ENCODE data around the gene NCBP2L. TPM values are rescaled to one million over a fixed set of nuclear protein-coding genes. Genes with fewer than 3 reads are reported as not detected.

NCBP2L gene
- total and polyA plus RNA-seq, 3 donors from 2014 or later: 4.5 TPM; not detected in 2

GRCh38 chrX:107748506-107748905 is 29.0 kb upstream of the NCBP2L start:
- H3K36me3 ChIP-seq (ENCODE audit: low read depth, missing control alignments): no peaks in the 10 kb centered on the region
- H3K27ac ChIP-seq: peak overlapping the region; percentile 18 to 64
- H3K4me1 ChIP-seq: peaks cover 9% of the 10 kb centered on the region
- no peak for DNase-seq
- TF ChIP-seq CTCF (IDR thresholded peaks at IDR 0.05) (no peak), POLR2A (IDR thresholded peaks at IDR 0.05) (no peak)
- H3K4me3 ChIP-seq: no peak overlapping the region
- no peaks in the 10 kb centered on the region for H3K27me3 ChIP-seq
- no peaks in the 10 kb centered on the region for H3K9me3 ChIP-seq
- intact Hi-C loops (cut with DNase I; ENCODE audit: low total_unique reads): loop anchor here (10.0 kb wide), 1 partner anchor 74 kb away; no protein-coding TSS in a partner anchor
- 64 to 67% methylated on average over 5 to 6 of the region's 6 CpGs for WGBS, 2 donors

- Histone ChIP-seq H3K36me3 (ENCODE audit: low read depth, missing control alignments) (no peaks in the 10 kb centered on the region), H3K27me3 (no peaks in the 10 kb centered on the region), H3K9me3 (no peaks in the 10 kb centered on the region), H3K4me1 (peaks cover 9% of the 10 kb centered on the region), H3K27ac (no peak overlapping the region), H3K4me3 (no peak overlapping the region)
- WGBS, 2 donors: 93 to 94% methylated on average over 5 to 6 of the region's 6 CpGs
- no peak for DNase-seq
- TF ChIP-seq CTCF (IDR thresholded peaks at IDR 0.05): no peak
- TF ChIP-seq POLR2A (IDR thresholded peaks at IDR 0.05): no peak
- intact Hi-C loops (cut with DNase I; ENCODE audit: low total_unique reads): no loop called here
Measured at GRCh38 chrX:107750263-107750662, 27.3 kb upstream of the NCBP2L start.

- WGBS, 2 donors: 79 to 80% methylated on average over 7 of the region's 7 CpGs
- Histone ChIP-seq H3K4me3 (no peak overlapping the region), H3K9me3 (no peaks in the 10 kb centered on the region), H3K27me3 (no peaks in the 10 kb centered on the region), H3K36me3 (ENCODE audit: low read depth, missing control alignments) (no peaks in the 10 kb centered on the region), H3K27ac (no peak overlapping the region), H3K4me1 (peaks cover 9% of the 10 kb centered on the region)
- TF ChIP-seq CTCF (IDR thresholded peaks at IDR 0.05): no peak
- no peak for TF ChIP-seq POLR2A (IDR thresholded peaks at IDR 0.05)
- intact Hi-C loops (cut with DNase I; ENCODE audit: low total_unique reads): no loop called here
- no peak for DNase-seq
Measured at GRCh38 chrX:107750861-107751445, 26.6 kb upstream of the NCBP2L start.

GRCh38 chrX:107752043-107752442 is 25.5 kb upstream of the NCBP2L start:
- Histone ChIP-seq H3K36me3 (ENCODE audit: low read depth, missing control alignments) (no peaks in the 10 kb centered on the region), H3K4me1 (peaks cover 9% of the 10 kb centered on the region), H3K4me3 (no peak overlapping the region), H3K27me3 (no peaks in the 10 kb centered on the region), H3K9me3 (no peaks in the 10 kb centered on the region), H3K27ac (no peak overlapping the region)
- TF ChIP-seq POLR2A (IDR thresholded peaks at IDR 0.05) (no peak), CTCF (IDR thresholded peaks at IDR 0.05) (no peak)
- WGBS, 2 donors: 60 to 65% methylated on average over 2 to 3 of the region's 3 CpGs
- intact Hi-C loops (cut with DNase I; ENCODE audit: low total_unique reads): no loop called here
- DNase-seq: no peak

GRCh38 chrX:107752714-107753113 is 24.8 kb upstream of the NCBP2L start:
- 73 to 100% methylated on average over 1 to 3 of the region's 3 CpGs for WGBS, 2 donors
- Histone ChIP-seq H3K36me3 (ENCODE audit: low read depth, missing control alignments) (no peaks in the 10 kb centered on the region), H3K4me3 (no peak overlapping the region), H3K27ac (no peak overlapping the region), H3K4me1 (peaks cover 3% of the 10 kb centered on the region), H3K27me3 (no peaks in the 10 kb centered on the region), H3K9me3 (no peaks in the 10 kb centered on the region)
- no peak for DNase-seq
- intact Hi-C loops (cut with DNase I; ENCODE audit: low total_unique reads): no loop called here
- TF ChIP-seq POLR2A (IDR thresholded peaks at IDR 0.05) (no peak), CTCF (IDR thresholded peaks at IDR 0.05) (no peak)

Measured in testis (tissue), 3 donors.